H54 (cell line): ENCODE measurements around the gene SQOR.

Experiments
- DNase-seq: peaks from one replicate; pipeline ENCODE4 v3.0.0; 2011; ENCODE audit warnings: low spot score, mixed read lengths; ENCODE audit not compliant: insufficient read length
- FAIRE-seq: peaks from 3 replicates; lab custom pipeline; 2011; peaks lifted over from hg19 to GRCh38; lab: Jason Lieb, UNC
- POLR2A ChIP-seq: IDR thresholded peaks from 2 replicates; pipeline ENCODE4 v1.6.1; 2011; ENCODE audit warnings: low read depth, mild to moderate bottlenecking, low read length

Gene SQOR

GRCh38 chr15:45660231-45660979 lies 25.6 kb downstream of the SQOR start:
- DNase-seq (no peak), FAIRE-seq (no peak)
- TF ChIP-seq POLR2A = no peak

GRCh38 chr15:45662375-45662774 lies 27.5 kb downstream of the SQOR start:
- TF ChIP-seq POLR2A = no peak
- DNase-seq = no peak
- FAIRE-seq = no peak

- DNase-seq (no peak), FAIRE-seq (no peak)
- TF ChIP-seq POLR2A = no peak
These were observed 29.6 kb downstream of the SQOR start for GRCh38 chr15:45664451-45664850.

GRCh38 chr15:45665261-45665660 lies 30.4 kb downstream of the SQOR start:
- DNase-seq (no peak), FAIRE-seq (no peak)
- TF ChIP-seq POLR2A = no peak

GRCh38 chr15:45666119-45666875 lies 31.5 kb downstream of the SQOR start:
- no peak for FAIRE-seq

GRCh38 chr15:45667002-45667401 lies 32.2 kb downstream of the SQOR start:
- no peak for DNase-seq
- TF ChIP-seq POLR2A = no peak
- no peak for FAIRE-seq

More at GRCh38 chr15:45666119-45666875, 31.5 kb downstream of the SQOR start:
- TF ChIP-seq POLR2A = no peak
- no peak for DNase-seq

GRCh38 chr15:45668386-45668785 lies 33.6 kb downstream of the SQOR start:
- DNase-seq (no peak), FAIRE-seq (no peak)
- no peak for TF ChIP-seq POLR2A

GRCh38 chr15:45669422-45669821 lies 34.6 kb downstream of the SQOR start:
- no peak for TF ChIP-seq POLR2A
- FAIRE-seq (no peak), DNase-seq (no peak)

GRCh38 chr15:45670091-45670490 lies 35.3 kb downstream of the SQOR start:
- FAIRE-seq = no peak
- no peak for TF ChIP-seq POLR2A

GRCh38 chr15:45670511-45670910 lies 35.7 kb downstream of the SQOR start:
- no peak for TF ChIP-seq POLR2A
- no peak for FAIRE-seq
- DNase-seq = no peak

More at GRCh38 chr15:45670091-45670490, 35.3 kb downstream of the SQOR start:
- no peak for DNase-seq

GRCh38 chr15:45674677-45675076 lies 39.8 kb downstream of the SQOR start:
- no peak for DNase-seq
- no peak for TF ChIP-seq POLR2A
- FAIRE-seq = no peak

GRCh38 chr15:45677797-45678196 lies 43.0 kb downstream of the SQOR start:
- TF ChIP-seq POLR2A = no peak
- DNase-seq (no peak), FAIRE-seq (no peak)

GRCh38 chr15:45678459-45679178 lies 43.8 kb downstream of the SQOR start:
- FAIRE-seq (no peak), DNase-seq (no peak)
- TF ChIP-seq POLR2A = no peak

- FAIRE-seq (no peak), DNase-seq (no peak)
- no peak for TF ChIP-seq POLR2A
These were observed 49.7 kb downstream of the SQOR start for GRCh38 chr15:45684533-45684932.

- no peak for TF ChIP-seq POLR2A
- DNase-seq = no peak
- FAIRE-seq = no peak
These were observed 54.8 kb downstream of the SQOR start for GRCh38 chr15:45689616-45690015.
